Sigmoid colon (tissue), 7 donors: ENCODE data around the gene ADAM33. TPM values are rescaled to one million over a fixed set of nuclear protein-coding genes. Genes with fewer than 3 reads are reported as not detected.

ENCODE experiments used
- DNase-seq: peaks from one replicate; pipeline ENCODE4 v3.0.0-alpha.2; 2019
- H3K27ac ChIP-seq, 4 donors: fragments of 200-600 bp; sonication (generic); one replicate each; pipeline ENCODE4 v1.5.1; 2016 to 2019; ENCODE audit warnings: mild to moderate bottlenecking in 1 of 4
- H3K27me3 ChIP-seq, 3 donors: fragments of 200-600 bp; sonication (generic); one replicate each; pipeline ENCODE4 v1.5.1; 2019; ENCODE audit warnings: mild to moderate bottlenecking in 1 of 3
- H3K36me3 ChIP-seq, 4 donors: fragments of 200-600 bp; sonication (generic); one replicate each; pipeline ENCODE4 v1.5.1; 2016 to 2019
- H3K4me1 ChIP-seq, 4 donors: fragments of 200-600 bp; sonication (generic); one replicate each; pipeline ENCODE4 v1.5.1; 2017 to 2019
- H3K4me3 ChIP-seq, 4 donors: fragments of 200-600 bp; sonication (generic); one replicate each; pipeline ENCODE4 v1.5.1; 2017 to 2019; ENCODE audit warnings: mild to moderate bottlenecking in 2 of 4, moderate library complexity in 1 of 4
- H3K9me3 ChIP-seq, 4 donors: fragments of 200-600 bp in 3 of 4; sonication (generic) in 3 of 4; one replicate each; pipeline versions ENCODE4 v1.5.1 to v1.6.1; 2013 to 2019
- EP300 ChIP-seq, 4 donors: sonication (generic); formaldehyde crosslinking; IDR thresholded peaks; one replicate each; pipeline ENCODE4 v1.6.1; 2017; ENCODE audit warnings: antibody characterized with exemption in 4 of 4
- POLR2A ChIP-seq, 2 donors: fragments of 450-650 bp; IDR thresholded peaks; one replicate each; pipeline ENCODE4 v1.6.1; 2016; ENCODE audit warnings: antibody characterized with exemption in 2 of 2, mild to moderate bottlenecking in 2 of 2, moderate library complexity in 2 of 2
- POLR2AphosphoS5 ChIP-seq, 4 donors: sonication (generic); formaldehyde crosslinking; IDR thresholded peaks; one replicate each; pipeline ENCODE4 v1.6.1; 2017; ENCODE audit warnings: antibody characterized with exemption in 4 of 4
- WGBS, 2 donors: extraction: QIAGEN DNeasy Blood & Tissue Kit; methylation state at CpG; one replicate each; pipeline ENCODE4 v1.1.7; 2013; 5-methylcytosine and 5-hydroxymethylcytosine counted together
- intact Hi-C: fragments of 100-400 bp; cut with DNase I; formaldehyde crosslinking; loops from one replicate; pipeline ENCODE4 v1.15.1; 2023
- polyA plus RNA-seq, 3 donors: library from polyadenylated mRNA; stranded (reverse); fragments of 200-250 nt; gene quantifications; one replicate each; pipeline ENCODE4 v1.2.3, GENCODE V29; 2013
- total RNA-seq, 4 donors: library from RNA; depleted of rRNA; stranded (reverse); fragments of >200 nt; gene quantifications; one replicate each; pipeline ENCODE4 v1.1.0, GENCODE V29; 2016
- TF ChIP-seq, protein P1 (sequence below), 4 experiments: fragments of 450-650 bp in 3 of 4; fragments of 200-600 bp in 1 of 4; IDR thresholded peaks; one replicate each; pipeline ENCODE4 v1.5.1; 2016 to 2019; ENCODE audit warnings: antibody characterized with exemption in 4 of 4, mild to moderate bottlenecking in 3 of 4, moderate library complexity in 2 of 4
- donor health status: healthy with polysubstance abuse.
- donor health status: Bipolar disorder and iron deficiency.
- donor health status: healthy.

Gene ADAM33
- total and polyA plus RNA-seq, 7 donors, result 0.69 to 484 (median 49.9) TPM

GRCh38 chr20:3670945-3671344 is 10.9 kb downstream of the ADAM33 start:
- TF ChIP-seq POLR2AphosphoS5 (IDR thresholded peaks at IDR 0.05) (no peak), POLR2A (IDR thresholded peaks at IDR 0.05) (no peak), EP300 (IDR thresholded peaks at IDR 0.05) (no peak)
- TF ChIP-seq, protein P1, sequence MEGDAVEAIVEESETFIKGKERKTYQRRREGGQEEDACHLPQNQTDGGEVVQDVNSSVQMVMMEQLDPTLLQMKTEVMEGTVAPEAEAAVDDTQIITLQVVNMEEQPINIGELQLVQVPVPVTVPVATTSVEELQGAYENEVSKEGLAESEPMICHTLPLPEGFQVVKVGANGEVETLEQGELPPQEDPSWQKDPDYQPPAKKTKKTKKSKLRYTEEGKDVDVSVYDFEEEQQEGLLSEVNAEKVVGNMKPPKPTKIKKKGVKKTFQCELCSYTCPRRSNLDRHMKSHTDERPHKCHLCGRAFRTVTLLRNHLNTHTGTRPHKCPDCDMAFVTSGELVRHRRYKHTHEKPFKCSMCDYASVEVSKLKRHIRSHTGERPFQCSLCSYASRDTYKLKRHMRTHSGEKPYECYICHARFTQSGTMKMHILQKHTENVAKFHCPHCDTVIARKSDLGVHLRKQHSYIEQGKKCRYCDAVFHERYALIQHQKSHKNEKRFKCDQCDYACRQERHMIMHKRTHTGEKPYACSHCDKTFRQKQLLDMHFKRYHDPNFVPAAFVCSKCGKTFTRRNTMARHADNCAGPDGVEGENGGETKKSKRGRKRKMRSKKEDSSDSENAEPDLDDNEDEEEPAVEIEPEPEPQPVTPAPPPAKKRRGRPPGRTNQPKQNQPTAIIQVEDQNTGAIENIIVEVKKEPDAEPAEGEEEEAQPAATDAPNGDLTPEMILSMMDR (IDR thresholded peaks at IDR 0.05), result no peak
- WGBS, 2 donors, result 82 to 83% methylated on average over 10 of the region's 10 CpGs
- peaks cover 0 to 5% (median 0%) of the 10 kb centered on the region in 3 donors for H3K27me3 ChIP-seq
- peaks cover 0 to 62% (median 36%) of the 10 kb centered on the region in 4 donors for H3K36me3 ChIP-seq
- DNase-seq, result no peak
- H3K4me3 ChIP-seq, result no peak overlapping the region
- intact Hi-C loops, result no loop called here
- peaks cover 0 to 24% (median 18%) of the 10 kb centered on the region in 4 donors for H3K4me1 ChIP-seq
- peak overlapping the region in 1 of 4 donors; percentile 39 for H3K27ac ChIP-seq
- H3K9me3 ChIP-seq, result no peaks in the 10 kb centered on the region

DNA sequence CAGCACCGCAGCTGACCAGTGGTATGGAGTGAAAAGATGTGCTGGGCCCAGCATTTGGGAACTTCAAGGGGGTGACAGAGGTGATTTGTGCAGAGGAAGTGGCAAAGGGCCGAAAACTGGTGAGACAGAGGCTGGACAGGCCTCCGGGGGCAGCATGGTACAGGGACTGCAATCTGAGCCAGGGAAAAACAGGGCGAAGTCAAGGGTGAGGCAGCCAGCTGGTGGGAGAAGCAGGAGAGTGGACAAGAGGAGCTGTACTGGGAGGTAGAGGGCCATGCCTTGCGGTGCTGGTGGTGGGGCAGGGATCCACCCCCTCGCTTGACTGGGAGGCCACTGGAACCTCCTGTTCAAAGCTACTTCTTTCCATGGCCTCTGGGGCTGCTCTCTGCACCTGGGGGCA is 11.3 kb downstream of the ADAM33 start:
- no peak for DNase-seq
- intact Hi-C loops, result no loop called here
- TF ChIP-seq, protein P1 (IDR thresholded peaks at IDR 0.05), result no peak
- TF ChIP-seq POLR2A (IDR thresholded peaks at IDR 0.05) (no peak), POLR2AphosphoS5 (IDR thresholded peaks at IDR 0.05) (no peak), EP300 (IDR thresholded peaks at IDR 0.05) (no peak)
- Histone ChIP-seq H3K36me3 (peaks cover 0 to 62% (median 34%) of the 10 kb centered on the region in 4 donors), H3K9me3 (no peaks in the 10 kb centered on the region), H3K4me1 (peaks cover 0 to 24% (median 19%) of the 10 kb centered on the region in 4 donors), H3K4me3 (no peak overlapping the region), H3K27ac (peak overlapping the region in 3 of 4 donors; percentile 21 to 53 (median 39)), H3K27me3 (peaks cover 0 to 5% (median 0%) of the 10 kb centered on the region in 3 donors)
- WGBS, 2 donors, result 51 to 52% methylated on average over 6 of the region's 6 CpGs

DNA sequence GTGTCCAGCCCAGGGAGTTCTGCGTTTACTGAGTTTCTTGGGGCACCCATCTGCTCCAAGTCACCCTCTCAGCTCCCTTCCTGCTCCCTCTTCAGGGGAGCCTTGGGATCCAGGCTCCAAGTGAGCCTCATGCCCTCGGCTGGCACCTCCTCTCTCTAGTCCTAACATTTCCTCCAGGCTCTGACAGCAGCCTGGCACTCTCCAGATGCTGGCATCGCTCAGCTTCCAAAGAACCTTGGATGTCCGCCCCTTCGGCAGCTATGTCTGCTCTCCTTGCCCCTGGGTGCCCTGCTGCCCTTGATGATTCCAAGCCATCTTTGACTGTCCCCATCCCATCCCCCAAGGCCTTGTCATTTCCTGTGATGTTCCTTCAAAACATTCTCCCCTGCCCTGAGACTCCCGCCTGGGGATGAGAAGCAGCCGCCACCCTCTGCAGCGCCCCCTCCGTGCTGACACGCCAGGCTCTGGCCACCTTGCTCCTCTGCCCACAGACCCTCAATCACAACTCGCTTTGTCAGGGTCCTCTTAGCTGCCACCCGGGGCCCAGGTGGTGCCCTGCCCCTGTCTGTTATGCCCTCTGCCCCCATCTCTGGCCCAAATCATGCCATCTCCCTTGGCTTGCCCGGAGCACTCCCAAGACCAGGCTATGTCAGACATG is 12.0 kb downstream of the ADAM33 start:
- TF ChIP-seq EP300 (IDR thresholded peaks at IDR 0.05), result no peak
- TF ChIP-seq POLR2AphosphoS5 (IDR thresholded peaks at IDR 0.05), result peak in 1 of 4 donors; percentile 17
- no peak overlapping the region for H3K4me3 ChIP-seq
- DNase-seq, result no peak
- peaks cover 0 to 5% (median 0%) of the 10 kb centered on the region in 3 donors for H3K27me3 ChIP-seq
- H3K4me1 ChIP-seq, result peaks cover 0 to 24% (median 19%) of the 10 kb centered on the region in 4 donors
- H3K36me3 ChIP-seq, result peaks cover 0 to 55% (median 32%) of the 10 kb centered on the region in 4 donors
- intact Hi-C loops, result no loop called here
- no peaks in the 10 kb centered on the region for H3K9me3 ChIP-seq
- WGBS, 2 donors, result 74 to 84% methylated on average over 13 of the region's 13 CpGs
- H3K27ac ChIP-seq, result peak overlapping the region in 3 of 4 donors; percentile 21 to 53 (median 39)

DNA sequence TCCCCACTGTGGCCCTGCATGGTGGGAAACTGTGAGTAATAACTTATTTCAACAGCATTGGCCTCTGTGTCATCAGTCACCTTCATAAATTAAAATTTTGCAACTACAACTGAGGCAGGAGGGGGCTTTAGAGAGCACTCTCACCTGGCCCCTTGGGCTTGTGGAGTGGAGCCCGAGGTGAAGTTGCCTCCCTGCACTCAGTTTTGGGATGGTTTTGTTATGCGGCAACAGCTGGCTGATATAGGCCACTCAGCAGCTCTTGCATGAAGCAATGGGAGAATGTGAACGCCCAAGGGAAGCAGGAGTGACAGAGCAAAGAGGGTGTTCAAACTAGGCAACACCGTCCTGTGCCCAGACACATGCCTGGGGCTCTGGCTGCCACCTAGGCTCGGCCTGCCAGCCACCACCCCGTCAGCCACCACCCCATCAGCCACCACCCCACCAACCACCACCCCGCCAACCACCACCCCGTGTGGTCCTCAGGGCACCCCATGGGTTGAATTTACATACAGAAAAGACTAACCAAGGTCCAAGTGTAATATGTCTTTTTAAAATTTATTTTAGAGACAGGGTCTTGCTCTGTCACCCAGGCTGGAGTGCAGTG is 14.3 kb downstream of the ADAM33 start:
- intact Hi-C loops, result no loop called here
- Histone ChIP-seq H3K27ac (no peak overlapping the region), H3K27me3 (peaks cover 0 to 4% (median 0%) of the 10 kb centered on the region in 3 donors), H3K36me3 (peaks cover 0 to 32% (median 20%) of the 10 kb centered on the region in 4 donors), H3K4me3 (no peak overlapping the region), H3K9me3 (no peaks in the 10 kb centered on the region), H3K4me1 (peaks cover 0 to 24% (median 19%) of the 10 kb centered on the region in 4 donors)
- 91 to 94% methylated on average over 8 of the region's 8 CpGs for WGBS, 2 donors
- no peak for TF ChIP-seq POLR2AphosphoS5 (IDR thresholded peaks at IDR 0.05)
- TF ChIP-seq, protein P1 (IDR thresholded peaks at IDR 0.05), result no peak
- no peak for TF ChIP-seq POLR2A (IDR thresholded peaks at IDR 0.05)
- TF ChIP-seq EP300 (IDR thresholded peaks at IDR 0.05), result no peak
- no peak for DNase-seq

- TF ChIP-seq EP300 (IDR thresholded peaks at IDR 0.05) (no peak), POLR2A (IDR thresholded peaks at IDR 0.05) (no peak), POLR2AphosphoS5 (IDR thresholded peaks at IDR 0.05) (no peak)
- TF ChIP-seq, protein P1 (IDR thresholded peaks at IDR 0.05), result no peak
- Histone ChIP-seq H3K9me3 (no peaks in the 10 kb centered on the region), H3K4me1 (peaks cover 0 to 21% (median 18%) of the 10 kb centered on the region in 4 donors), H3K27me3 (peaks cover 13 to 38% (median 25%) of the 10 kb centered on the region in 3 donors), H3K36me3 (peaks cover 0 to 9% (median 0%) of the 10 kb centered on the region in 4 donors), H3K27ac (no peak overlapping the region), H3K4me3 (no peak overlapping the region)
- DNase-seq, result no peak
- intact Hi-C loops, result no loop called here
- 76 to 85% methylated on average over 2 of the region's 2 CpGs for WGBS, 2 donors
Measured at GRCh38 chr20:3663858-3664257, 18.0 kb downstream of the ADAM33 start.
